Measurements from ENCODE around the gene ANTXR2. TPM values are rescaled to one million over a fixed set of nuclear protein-coding genes. Genes with fewer than 3 reads are reported as not detected.
A peak's percentile ranks its signal among the peaks of the same experiment; 100 is the strongest.
"Not testable (repeated sequence)": the region's sequence is repeated elsewhere in the genome, so short reads cannot be mapped to it uniquely, and the experiment has no call there.

Gene ANTXR2
- total RNA-seq, 1 donor = 45.8 TPM

GRCh38 chr4:79934660-79935059 is 138.4 kb downstream of the ANTXR2 start:
- no peak for DNase-seq (ENCODE audit: low read depth in 2 of 3, low spot score in 2 of 3)

GRCh38 chr4:79927931-79928330 is 145.1 kb downstream of the ANTXR2 start:
- no peak for DNase-seq (ENCODE audit: low read depth in 2 of 3, low spot score in 2 of 3)

GRCh38 chr4:79923281-79923680 is 149.7 kb downstream of the ANTXR2 start:
- peak in 1 of 3 donors; percentile 15 for DNase-seq (ENCODE audit: low read depth in 2 of 3, low spot score in 2 of 3)

DNA sequence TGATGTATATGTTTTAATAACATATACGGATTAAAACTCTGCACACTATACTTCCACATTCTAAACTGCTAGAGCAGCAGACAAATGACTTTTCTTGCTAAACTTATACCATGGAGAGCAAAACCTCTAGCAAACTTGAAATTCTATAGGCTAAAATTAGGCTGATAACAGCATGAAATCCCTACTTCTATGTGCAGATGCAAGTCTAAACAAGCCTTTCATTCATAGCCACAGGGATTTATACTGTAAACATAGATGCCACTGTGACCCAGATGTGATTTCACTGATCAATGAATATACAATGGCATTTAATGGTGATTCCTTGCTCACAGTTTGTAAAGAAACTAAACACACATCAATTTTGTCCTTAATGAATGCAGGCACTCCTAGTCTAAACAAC is 151.0 kb downstream of the ANTXR2 start:
- no peak for DNase-seq (ENCODE audit: low read depth in 2 of 3, low spot score in 2 of 3)

DNA sequence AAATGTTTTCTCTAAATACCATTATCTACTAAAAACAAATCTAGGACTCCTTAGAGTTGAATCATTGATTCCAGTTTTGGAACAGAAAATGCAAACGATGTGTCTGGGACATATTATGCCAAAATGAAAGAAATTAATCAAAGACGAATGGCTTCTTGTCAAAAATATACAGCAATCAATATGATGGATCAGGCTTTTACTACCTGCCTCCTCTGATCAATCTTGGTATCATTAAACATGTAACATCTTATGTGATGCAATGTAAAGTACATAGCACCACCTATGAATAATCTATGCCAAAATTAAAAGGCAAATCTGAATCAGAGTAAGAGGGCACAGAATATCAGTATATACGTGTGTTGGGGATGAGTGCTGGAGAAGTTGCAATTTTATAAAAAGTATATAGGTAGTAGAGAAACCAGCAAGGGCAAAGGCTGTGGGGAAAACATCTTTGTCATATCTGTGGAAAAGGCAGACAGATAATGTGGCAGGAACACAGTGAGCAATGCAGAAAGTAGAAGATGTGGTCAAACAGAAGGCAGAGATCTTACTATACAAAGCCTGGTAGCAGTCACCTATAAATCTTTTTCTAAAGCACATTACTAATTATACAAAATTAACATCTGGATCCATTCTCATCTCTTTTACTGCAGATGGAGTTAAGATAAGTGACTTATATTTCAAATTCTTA is 152.7 kb downstream of the ANTXR2 start:
- DNase-seq (ENCODE audit: low read depth in 2 of 3, low spot score in 2 of 3) = no peak

DNA sequence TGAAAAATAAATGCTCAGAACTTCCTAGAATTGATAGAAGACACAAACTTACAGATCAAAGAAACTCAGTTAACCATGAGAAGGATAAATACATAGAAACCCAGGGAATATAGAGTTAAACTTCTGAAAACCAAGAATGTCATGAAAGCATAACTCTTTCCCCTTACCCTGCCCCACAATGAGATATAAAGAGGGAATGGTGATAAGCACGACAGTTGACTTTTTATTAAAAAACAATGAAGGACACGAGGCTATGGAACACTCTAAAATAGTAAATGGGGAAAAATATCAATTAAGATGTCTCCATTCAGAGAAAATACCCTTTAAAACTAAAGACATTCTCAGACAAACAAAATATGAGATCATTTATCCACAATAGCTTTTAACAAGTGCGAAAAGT is 154.7 kb downstream of the ANTXR2 start:
- DNase-seq (ENCODE audit: low read depth in 2 of 3, low spot score in 2 of 3) = no peak

GRCh38 chr4:79917246-79917645 is 155.8 kb downstream of the ANTXR2 start:
- peak in 2 of 3 donors; percentile 42 to 51 for DNase-seq (ENCODE audit: low read depth in 2 of 3, low spot score in 2 of 3)

GRCh38 chr4:79915246-79915645 is 157.8 kb downstream of the ANTXR2 start:
- DNase-seq (ENCODE audit: low read depth in 2 of 3, low spot score in 2 of 3) = no peak

- no peak for DNase-seq (ENCODE audit: low read depth in 2 of 3, low spot score in 2 of 3)
Measured at GRCh38 chr4:79913581-79913980, 159.4 kb downstream of the ANTXR2 start.

GRCh38 chr4:79907001-79907400 is 166.0 kb downstream of the ANTXR2 start:
- peak in 2 of 3 donors; percentile 20 to 72 for DNase-seq (ENCODE audit: low read depth in 2 of 3, low spot score in 2 of 3)

DNA sequence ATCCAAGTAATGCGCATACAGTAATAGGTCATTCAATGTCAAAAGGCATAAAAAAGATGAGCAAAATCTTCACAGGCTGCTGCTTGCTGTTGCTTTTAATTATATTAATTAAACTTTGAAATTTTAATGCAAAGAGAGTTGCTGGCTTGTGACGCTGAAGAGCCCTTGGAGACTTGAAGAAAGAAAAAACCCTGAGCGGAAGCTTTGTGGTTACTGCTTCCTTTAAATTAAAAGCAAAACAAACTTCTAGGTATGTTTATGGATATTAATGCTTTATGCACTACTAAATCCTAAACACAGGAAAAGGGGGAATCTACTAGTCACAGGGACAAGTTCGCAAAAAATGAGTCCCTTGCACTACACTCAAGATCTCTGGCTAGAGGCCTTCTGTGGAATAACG is 166.7 kb downstream of the ANTXR2 start:
- peak in 2 of 3 donors; percentile 21 to 72 for DNase-seq (ENCODE audit: low read depth in 2 of 3, low spot score in 2 of 3)

GRCh38 chr4:79905212-79905611 is 167.8 kb downstream of the ANTXR2 start:
- no peak for DNase-seq (ENCODE audit: low read depth in 2 of 3, low spot score in 2 of 3)

DNA sequence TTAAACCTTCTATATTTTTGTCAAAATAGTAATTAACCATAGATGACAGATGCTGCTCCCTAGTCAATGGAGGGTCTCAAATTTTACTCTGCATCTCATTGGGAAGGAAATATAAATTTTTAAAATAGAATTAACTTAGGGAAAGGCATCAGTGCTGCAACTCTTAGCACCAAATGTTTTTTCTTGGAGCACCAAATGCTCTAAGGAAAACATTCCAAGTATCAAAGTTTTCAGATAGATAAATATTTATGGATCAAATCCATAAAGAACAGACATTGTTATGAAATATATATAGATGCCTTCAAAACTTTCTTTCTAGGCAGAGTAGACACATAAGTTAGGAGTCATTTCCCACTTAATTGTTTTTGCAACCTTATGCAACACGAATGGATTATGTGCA is 168.7 kb downstream of the ANTXR2 start:
- DNase-seq (ENCODE audit: low read depth in 2 of 3, low spot score in 2 of 3) = no peak

DNA sequence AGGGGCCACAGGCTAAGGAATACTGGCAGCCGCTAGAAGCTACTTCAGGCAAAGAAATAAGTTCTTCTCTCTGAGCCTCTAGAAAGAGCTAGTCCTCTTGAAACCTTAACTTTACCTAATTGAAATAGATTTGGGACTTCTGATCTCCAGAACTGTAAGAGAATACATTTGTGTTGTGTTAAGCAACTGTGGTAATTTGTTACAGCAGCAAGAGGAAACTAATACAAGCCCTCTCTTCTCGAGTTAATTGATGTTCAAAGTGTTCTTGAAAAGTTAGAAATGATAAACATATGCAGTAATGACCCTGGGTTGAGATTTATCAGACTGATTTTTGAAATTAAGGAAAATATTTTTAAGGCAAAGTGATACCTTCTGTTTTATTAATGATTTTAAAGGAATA is 172.8 kb downstream of the ANTXR2 start:
- DNase-seq (ENCODE audit: low read depth in 2 of 3, low spot score in 2 of 3) = no peak

DNA sequence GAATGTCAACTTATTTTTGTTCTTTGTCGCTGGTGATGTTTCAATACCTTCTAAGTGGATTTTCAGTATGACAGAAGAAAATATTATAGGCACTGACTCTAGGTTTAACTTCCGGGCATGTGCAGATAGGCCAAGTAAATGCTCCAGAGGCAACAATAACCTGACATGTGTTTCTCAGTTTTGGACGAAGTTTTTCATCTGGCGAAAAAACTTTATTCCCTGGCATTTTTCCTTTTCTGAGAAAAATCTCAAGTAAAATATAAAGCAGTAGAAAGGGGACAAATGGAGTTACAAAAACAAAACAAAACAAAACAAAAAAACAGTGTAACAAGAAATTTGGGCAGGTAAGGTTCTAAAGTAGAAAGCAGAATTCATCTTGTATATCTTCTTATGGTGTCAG is 173.5 kb downstream of the ANTXR2 start:
- no peak for DNase-seq (ENCODE audit: low read depth in 2 of 3, low spot score in 2 of 3)

GRCh38 chr4:79898055-79898454 is 175.0 kb downstream of the ANTXR2 start:
- DNase-seq (ENCODE audit: low read depth in 2 of 3, low spot score in 2 of 3) = no peak

GRCh38 chr4:79897174-79897573 is 175.9 kb downstream of the ANTXR2 start:
- DNase-seq (ENCODE audit: low read depth in 2 of 3, low spot score in 2 of 3) = no peak

- DNase-seq (ENCODE audit: low read depth in 2 of 3, low spot score in 2 of 3) = no peak
Measured at GRCh38 chr4:79893456-79893855, 179.6 kb downstream of the ANTXR2 start.

DNA sequence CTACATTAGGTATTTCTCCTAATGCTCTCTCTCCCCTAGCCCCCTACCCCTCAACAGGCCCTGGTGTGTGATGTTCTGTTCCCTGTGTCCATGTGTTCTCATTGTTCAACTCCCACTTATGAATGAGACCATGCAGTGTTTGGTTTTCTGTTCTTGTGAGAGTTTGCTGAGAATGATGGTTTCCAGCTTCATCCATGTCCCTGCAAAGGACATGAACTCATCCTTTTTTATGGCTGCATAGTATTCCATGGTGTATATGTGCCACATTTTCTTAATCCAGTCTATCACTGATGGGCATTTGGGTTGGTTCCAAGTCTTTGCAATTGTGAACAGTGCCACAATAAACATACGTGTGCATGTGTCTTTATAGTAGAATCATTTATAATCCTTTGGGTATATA is 184.0 kb downstream of the ANTXR2 start:
- not testable (repeated sequence) for DNase-seq (ENCODE audit: low read depth in 2 of 3, low spot score in 2 of 3)

GRCh38 chr4:79886557-79886956 is 186.5 kb downstream of the ANTXR2 start:
- no peak for DNase-seq (ENCODE audit: low read depth in 2 of 3, low spot score in 2 of 3)

DNA sequence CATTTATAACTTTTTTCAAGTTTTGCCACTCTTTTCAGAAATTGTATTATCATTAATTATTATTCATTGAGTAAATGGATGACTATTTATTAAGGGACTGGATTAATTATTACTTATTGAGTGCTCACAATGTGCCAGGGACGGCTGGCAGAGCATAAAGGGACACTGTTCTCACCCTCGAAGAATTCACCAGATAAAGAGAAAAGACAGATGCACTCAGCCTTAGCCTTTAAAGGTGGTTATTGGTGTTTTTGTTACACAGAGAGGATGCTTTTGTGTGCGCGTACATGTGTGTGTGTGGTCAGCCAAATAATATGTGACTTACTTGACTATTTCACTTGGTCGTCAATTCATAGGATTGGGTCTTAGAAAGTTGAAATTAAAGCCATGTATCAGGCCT is 187.0 kb downstream of the ANTXR2 start:
- DNase-seq (ENCODE audit: low read depth in 2 of 3, low spot score in 2 of 3) = no peak

DNA sequence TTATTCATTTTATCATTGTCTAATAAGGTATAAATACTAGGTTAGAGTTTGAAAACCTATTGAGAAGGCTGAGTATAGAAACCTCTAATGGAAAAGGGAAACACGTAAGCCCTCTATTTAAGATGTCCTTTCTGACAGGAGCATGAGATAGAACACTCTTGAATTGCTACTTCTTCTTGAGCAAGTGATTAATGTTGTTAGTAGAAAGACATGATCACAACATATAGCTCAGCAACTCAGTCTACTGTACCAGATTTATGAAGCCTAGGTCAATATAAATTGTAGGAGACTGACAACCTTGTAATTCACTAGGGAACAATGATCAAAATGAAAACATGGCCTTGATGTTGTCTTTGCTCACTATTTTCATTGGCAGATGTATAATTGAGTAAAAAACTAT is 189.7 kb downstream of the ANTXR2 start:
- no peak for DNase-seq (ENCODE audit: low read depth in 2 of 3, low spot score in 2 of 3)

DNA sequence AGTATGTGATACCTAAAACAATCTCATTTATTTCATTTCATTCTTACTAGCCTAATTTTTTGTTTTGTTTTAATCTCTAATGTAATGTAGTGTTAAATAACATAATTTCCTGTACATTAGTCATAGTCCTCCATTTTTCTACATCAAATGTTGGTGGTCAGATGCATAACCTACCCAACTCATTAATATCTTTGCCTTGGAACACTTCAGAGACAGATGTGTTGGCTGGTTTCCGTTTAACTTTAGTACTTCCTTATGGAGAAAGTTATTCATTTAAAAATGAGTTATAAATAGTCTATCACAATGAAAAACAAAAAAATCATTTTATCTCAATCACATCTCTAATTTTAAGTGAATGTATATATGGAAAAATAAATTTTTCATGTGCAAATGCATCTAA is 190.2 kb downstream of the ANTXR2 start:
- DNase-seq (ENCODE audit: low read depth in 2 of 3, low spot score in 2 of 3) = peak in 1 of 3 donors; percentile 7
